NCI-H446 treated with DMSO at 0.1 percent for 48 hours (cell line): ENCODE results near the gene RGL1.
"Not testable (repeated sequence)": the region's sequence is repeated elsewhere in the genome, so short reads cannot be mapped to it uniquely, and the experiment has no call there.

Source experiments
- DNase-seq: peaks from one replicate; lab custom pipeline; 2025; lab: John Stamatoyannopoulos, UW

Gene RGL1

DNA sequence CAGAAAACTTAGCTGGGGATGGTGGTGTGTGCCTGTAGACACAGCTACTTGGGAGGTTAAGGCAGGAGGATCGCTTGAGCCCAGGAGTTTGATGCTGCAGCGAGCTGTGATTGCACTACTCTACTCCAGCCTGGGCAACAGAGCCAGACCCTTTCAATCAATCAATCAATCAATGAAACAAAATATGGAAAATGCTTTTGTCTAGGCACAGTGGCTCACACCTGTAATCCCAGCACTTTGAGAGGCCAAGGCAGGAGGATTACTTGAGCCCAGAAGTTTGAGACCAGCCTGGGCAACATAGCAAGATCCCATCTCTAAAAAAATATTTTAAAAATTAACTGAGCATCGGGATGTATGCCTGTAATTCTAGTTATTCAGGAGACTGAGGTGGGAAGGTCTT, 19.0 kb upstream of the RGL1 start:
- not testable (repeated sequence) for DNase-seq

DNA sequence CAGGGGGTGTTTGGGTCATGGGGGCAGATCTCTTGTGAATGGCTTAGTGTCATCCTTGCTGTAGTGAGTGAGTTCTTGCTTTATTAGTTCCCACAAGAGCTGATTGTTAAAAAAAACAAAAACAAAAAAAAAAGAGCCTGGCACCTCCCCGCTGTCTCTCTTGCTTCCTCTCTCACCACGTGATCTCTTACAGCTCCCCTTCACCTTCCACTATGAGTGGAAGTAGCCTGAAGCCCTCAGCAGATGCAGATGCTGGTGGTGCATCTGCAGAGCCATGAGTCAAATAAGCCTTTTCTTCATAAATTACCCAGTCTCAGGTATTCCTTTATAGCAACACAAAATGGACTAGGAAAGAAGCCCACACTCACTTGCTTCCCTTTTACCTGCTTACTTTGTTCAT, 17.2 kb upstream of the RGL1 start:
- no peak for DNase-seq

DNA sequence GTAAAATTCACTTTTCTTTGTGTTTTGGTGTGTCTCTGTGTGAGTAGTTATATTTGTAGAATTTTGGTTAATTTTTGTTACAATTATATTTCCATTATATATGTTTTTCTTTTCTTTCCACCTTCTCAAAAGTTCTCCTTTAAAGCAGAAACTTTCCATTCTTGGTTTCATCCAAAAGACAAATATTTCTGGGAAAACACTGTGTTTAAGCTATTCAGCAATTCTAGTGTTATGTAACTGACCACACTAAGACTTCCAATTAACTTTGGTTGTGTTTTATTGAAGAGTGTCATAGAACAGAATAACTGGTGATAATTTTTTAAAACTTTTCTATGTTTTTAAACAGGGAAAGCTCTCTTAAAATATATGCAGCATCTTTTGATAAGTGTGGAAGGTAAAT, 13.6 kb upstream of the RGL1 start:
- no peak for DNase-seq

- no peak for DNase-seq
Observed at GRCh38 chr1:183792300-183792699, 12.6 kb upstream of the RGL1 start.

- DNase-seq = no peak
Observed at GRCh38 chr1:183794088-183794487, 10.8 kb upstream of the RGL1 start.

GRCh38 chr1:183800449-183800848, 4.5 kb upstream of the RGL1 start:
- no peak for DNase-seq

DNA sequence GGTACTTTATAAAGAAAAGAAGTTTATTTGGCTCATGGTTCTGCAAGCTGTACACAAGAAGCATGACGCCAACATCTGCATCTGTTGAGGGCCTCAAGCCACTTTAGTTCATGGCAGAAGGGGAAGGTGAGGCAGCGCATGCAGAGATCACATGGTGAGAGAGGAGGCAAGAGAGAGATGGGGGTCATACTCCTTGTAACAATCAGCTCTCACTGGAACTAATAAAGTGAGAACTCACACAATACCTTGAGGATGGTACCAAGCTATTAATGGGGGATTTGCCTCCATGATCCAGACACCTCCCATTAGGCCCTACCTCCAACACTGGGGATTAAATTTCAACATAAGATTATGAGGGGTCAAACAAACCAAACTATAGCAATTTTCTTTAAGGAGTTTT, 3.3 kb upstream of the RGL1 start:
- no peak for DNase-seq

GRCh38 chr1:183804387-183804786, 533 bp upstream of the RGL1 start:
- DNase-seq = no peak

- no peak for DNase-seq
Observed at GRCh38 chr1:183806125-183806524, 1.2 kb downstream of the RGL1 start.

DNA sequence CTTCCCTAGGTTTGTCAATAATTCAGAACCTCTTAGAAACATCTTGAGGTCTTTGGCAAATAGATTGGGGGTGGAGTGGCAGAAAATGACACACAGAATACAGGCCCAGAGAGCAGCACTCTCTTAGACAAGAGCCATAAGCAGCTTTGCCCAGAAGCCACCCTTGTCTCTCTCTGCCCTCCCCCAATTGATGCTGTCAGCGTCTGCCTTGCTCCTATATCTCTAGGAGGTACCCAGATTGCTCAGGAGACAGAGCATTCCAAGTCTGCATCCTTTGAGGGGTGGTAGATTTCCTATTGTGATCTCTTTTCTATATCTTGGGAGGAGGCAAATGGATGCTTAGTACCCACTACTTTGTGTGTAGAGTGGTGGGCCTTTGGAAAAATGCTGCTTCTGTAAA, 1.8 kb downstream of the RGL1 start:
- no peak for DNase-seq

DNA sequence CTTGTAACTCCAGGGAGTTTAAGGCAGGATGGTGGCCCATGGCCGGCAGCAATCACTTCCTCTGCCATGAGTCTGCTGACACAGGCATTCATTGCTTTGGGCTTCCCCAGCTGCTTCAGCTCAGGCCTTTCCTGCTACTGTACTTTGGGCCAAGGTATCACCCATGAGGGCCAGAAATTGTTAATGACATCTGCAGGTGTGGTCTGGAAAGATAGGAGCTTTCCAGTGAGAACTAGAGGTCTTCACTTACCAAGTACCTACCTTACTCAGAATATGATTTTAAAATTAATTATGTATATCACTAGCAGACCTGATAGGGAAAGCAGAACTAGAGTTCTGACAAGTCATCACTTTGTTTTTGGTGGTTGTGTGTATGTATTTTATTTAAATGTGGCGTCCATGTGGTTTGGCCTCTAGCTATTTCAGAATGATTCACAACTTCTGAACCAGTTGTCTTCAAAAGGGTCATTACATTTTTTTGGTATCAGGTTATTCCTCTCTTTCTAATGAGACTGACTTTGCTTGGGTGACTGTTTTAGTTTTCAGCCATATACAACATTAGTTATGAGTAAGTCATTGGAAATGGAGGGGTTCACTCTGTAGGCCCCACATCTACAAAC, 2.7 kb downstream of the RGL1 start:
- DNase-seq = no peak

DNA sequence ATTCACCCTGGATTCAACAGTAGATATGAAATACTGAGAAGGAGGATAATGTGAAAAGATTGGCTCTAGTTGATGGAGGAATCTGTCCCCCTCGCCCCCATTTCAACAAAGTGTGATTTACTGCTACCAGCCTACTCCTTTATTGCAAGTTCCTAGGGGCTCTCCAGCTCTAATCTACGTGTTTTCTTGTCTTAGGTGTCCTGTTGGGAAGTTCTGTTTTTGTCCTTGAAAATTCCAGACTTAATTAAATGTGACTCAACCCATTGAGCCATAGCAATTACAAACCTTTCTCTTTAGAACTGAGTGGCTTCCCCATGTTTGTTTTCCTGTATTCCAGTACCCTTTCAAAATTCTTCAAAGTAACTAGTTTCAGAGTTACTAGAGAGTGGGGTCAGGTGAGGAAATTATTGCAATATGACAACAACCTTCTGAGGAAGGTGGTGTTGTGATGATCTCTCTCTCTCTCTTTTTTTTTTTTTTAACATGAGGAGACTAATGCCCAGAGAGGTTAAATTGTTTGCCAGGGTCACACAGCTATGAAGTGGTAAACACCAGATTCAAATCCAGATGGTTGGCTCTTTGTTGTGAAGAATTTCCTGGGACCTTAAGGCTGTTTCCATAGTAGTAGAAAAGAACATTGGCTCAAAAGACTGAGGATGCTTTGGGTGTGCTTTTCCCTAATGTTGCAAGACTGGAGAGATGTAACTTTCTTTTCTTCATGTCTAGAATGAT, 3.5 kb downstream of the RGL1 start:
- no peak for DNase-seq

- no peak for DNase-seq
Observed at GRCh38 chr1:183810121-183810520, 5.2 kb downstream of the RGL1 start.

DNA sequence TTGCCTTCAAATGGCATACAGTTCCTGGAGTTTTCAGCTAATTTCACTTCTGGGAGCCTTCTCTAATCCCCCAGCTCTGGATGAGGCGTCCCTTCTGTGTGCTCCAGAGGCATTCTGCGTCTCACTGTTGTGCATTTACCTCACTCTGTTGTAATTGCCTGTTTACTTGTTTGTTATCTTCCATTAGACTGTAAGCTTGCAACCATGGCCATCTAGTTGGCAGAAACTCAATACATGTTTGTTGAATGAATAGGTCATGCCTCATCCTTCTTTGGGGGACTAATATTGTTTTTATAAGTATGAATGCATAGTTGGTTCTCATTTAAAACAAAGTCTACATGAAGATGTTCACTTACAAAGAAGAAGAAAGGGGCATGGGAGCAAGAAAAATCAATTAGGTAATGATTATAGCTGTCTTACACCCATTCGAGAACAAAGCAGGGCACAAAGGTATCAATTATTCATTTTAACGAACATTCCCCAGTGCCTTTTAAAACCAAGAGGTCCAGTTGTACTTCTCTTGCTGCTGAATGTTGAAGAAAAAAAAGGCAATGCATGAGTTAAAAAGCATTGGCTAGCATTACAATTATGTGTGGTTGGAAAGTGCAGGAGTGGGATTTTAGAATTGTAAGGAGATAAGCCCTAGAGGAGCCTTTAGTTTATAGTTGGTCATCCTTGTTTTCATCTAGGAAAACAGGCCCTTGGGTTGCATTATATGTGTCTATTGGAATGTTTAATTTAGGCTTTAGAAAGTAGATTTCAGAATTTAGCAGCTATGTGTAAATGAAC, 6.0 kb downstream of the RGL1 start:
- no peak for DNase-seq

DNA sequence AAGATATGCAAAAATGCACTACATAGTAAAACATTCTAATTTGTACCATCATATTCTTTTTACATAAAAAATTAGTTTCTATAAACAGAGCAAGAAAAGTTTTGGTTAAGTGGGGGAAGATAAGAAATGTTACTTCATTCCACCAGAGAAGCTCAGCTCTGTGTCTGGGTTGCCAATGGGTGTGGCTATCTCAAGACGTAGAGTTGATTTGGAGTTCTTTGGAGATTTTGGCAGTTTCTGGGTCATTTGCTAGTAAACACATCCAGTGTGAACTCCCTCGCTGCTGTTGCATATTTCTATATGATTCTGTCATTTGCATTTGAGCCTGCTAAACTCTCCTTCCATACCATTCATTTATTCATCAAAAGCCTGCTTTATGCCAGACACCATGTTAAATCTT, 7.2 kb downstream of the RGL1 start:
- DNase-seq = no peak

DNA sequence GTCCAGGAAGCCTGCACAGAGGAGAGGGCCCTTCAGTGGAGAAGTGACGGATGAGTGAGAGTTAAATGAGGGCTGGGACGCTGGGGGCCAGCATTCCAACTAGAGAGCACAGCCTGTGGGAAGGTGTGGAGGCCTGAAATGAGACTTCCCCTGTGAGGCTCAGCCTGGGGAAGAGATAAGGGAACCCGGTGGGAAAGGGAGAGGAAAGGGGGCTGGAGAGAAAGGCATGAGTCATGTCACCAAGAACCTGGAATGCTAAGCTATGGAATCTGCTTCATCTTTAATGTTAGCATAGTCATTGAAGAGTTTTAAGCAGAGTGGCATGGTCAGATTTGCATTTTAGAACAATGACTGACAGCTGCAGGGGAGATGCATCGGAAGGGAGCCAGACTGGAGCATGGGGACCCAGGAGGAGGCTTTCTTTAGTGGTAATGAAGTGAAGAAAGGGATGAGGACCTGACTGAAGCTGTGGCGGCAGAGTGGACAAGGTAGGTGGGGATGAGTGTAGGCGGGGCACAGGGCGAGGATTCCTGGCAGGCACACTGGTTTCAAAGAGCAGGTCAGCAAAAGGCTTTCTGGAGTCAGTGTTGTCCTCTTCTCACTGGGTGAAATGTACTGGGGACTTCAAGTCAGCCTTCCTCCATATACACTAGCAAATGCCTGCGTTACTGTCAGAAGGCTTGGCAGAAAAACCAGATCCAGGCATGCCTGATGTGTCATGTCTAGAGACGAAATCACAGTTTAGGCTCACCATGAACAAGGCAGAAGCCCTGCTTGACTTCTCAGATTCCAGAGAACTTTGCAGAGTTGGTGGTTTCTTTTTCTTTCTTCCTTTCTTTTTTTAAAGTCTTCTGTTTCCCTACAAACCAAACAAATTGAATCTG, 8.0 kb downstream of the RGL1 start:
- DNase-seq = no peak

GRCh38 chr1:183814121-183814681, 9.3 kb downstream of the RGL1 start:
- DNase-seq = no peak

GRCh38 chr1:183816110-183816509, 11.2 kb downstream of the RGL1 start:
- no peak for DNase-seq

- no peak for DNase-seq
Observed at GRCh38 chr1:183817576-183818288, 12.8 kb downstream of the RGL1 start.

DNA sequence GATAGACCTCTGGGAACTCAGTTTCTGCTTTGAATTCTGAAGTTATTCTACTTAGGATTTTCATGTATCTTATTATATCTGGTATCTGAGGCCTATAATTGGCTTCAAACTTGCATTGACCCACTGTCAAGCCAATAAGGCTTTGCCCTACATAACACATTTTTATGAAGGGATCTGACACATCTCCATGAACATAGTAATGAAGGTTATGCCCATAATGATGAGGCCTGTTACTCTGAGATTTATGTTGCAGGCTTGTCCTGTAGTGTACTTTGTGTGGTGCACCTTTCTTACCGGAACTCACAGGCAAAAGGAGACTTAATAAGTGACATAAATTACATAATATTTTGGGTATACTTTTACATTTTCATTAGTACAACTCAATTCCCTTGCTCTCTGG, 14.1 kb downstream of the RGL1 start:
- no peak for DNase-seq

- no peak for DNase-seq
Observed at GRCh38 chr1:183821309-183821888, 16.5 kb downstream of the RGL1 start.
